Neutrophil (primary cell): Measurements from ENCODE around the gene TMPRSS15.

Experiments
- H3K27ac ChIP-seq: fragments of 200-600 bp; sonication (generic); 2 replicates; pipeline ENCODE4 v1.5.1; 2016; ENCODE audit warnings: mild to moderate bottlenecking, moderate library complexity
- H3K27me3 ChIP-seq: fragments of 200-600 bp; sonication (generic); 2 replicates; pipeline ENCODE4 v1.6.0; 2016; ENCODE audit warnings: mild to moderate bottlenecking
- H3K36me3 ChIP-seq: fragments of 200-600 bp; sonication (generic); 2 replicates; pipeline ENCODE4 v1.5.1; 2017
- H3K4me1 ChIP-seq, 2 experiments: fragments of 200-600 bp in 1 of 2; sonication (generic) in 1 of 2; 1 replicate in 1 of 2; 2 replicates in 1 of 2; pipeline versions ENCODE4 v1.5.1 to v1.6.1; 2013 to 2016; ENCODE audit warnings: low read depth in 1 of 2, low read length in 1 of 2, mild to moderate bottlenecking in 1 of 2, moderate library complexity in 1 of 2; ENCODE audit not compliant: control insufficient read depth in 1 of 2, insufficient read depth in 1 of 2
- H3K4me3 ChIP-seq, 2 experiments: fragments of 200-600 bp in 1 of 2; sonication (generic) in 1 of 2; 1 replicate in 1 of 2; 2 replicates in 1 of 2; pipeline ENCODE4 v1.5.1; 2013 to 2016; ENCODE audit warnings: low read depth in 1 of 2, low read length in 1 of 2, mild to moderate bottlenecking in 1 of 2, moderate library complexity in 1 of 2
- H3K9me3 ChIP-seq: fragments of 200-600 bp; sonication (generic); 2 replicates; pipeline ENCODE4 v1.5.1; 2016
- CTCF ChIP-seq: fragments of 200-600 bp; sonication (generic); IDR thresholded peaks from 2 replicates; pipeline ENCODE4 v1.5.1; 2016; ENCODE audit warnings: antibody characterized with exemption

Gene TMPRSS15

GRCh38 chr21:18349468-18349867 lies 54.1 kb downstream of the TMPRSS15 start:
- TF ChIP-seq CTCF: no peak
- Histone ChIP-seq H3K27me3 (no peaks in the 10 kb centered on the region), H3K27ac (no peak overlapping the region), H3K36me3 (no peaks in the 10 kb centered on the region), H3K4me1 (no peaks in the 10 kb centered on the region), H3K9me3 (no peaks in the 10 kb centered on the region), H3K4me3 (no peak overlapping the region)

GRCh38 chr21:18340387-18340942 lies 63.1 kb downstream of the TMPRSS15 start:
- Histone ChIP-seq H3K36me3 (no peaks in the 10 kb centered on the region), H3K4me3 (no peak overlapping the region), H3K9me3 (no peaks in the 10 kb centered on the region), H3K4me1 (no peaks in the 10 kb centered on the region), H3K27me3 (no peaks in the 10 kb centered on the region), H3K27ac (no peak overlapping the region)
- no peak for TF ChIP-seq CTCF

DNA sequence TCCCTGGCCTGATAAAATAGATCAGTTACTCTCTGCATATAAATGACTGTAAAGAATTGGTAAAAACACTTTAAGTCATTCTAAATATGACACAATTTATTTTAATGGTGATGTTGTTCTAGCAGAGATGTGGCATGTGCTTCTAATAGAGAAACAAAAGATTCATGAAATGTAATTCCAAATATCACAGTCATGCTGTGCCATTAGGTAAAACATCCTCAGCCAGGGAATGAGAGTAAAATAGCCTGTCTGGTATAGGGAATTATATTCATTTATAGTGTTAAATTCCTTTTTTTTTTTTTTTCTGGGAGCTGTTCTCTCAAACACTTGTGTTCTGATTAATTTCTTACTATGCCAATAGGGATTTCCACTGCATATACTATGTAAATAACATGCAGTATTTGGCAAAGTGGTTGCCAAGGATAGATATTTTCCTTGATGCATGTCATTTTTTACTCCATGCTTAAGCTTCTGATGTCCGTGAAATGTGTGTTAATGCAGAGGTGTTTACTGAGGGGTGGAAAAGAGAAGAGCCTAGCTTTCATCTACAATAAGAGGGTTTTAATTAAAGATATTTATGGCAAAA lies 67.8 kb downstream of the TMPRSS15 start:
- H3K27ac ChIP-seq: no peak overlapping the region
- TF ChIP-seq CTCF: no peak
- no peaks in the 10 kb centered on the region for H3K9me3 ChIP-seq
- H3K27me3 ChIP-seq: no peaks in the 10 kb centered on the region
- no peak overlapping the region for H3K4me3 ChIP-seq
- H3K36me3 ChIP-seq: no peaks in the 10 kb centered on the region
- no peaks in the 10 kb centered on the region for H3K4me1 ChIP-seq

- H3K9me3 ChIP-seq: no peaks in the 10 kb centered on the region
- no peaks in the 10 kb centered on the region for H3K36me3 ChIP-seq
- H3K27ac ChIP-seq: no peak overlapping the region
- no peaks in the 10 kb centered on the region for H3K4me1 ChIP-seq
- H3K27me3 ChIP-seq: no peaks in the 10 kb centered on the region
- H3K4me3 ChIP-seq: no peak overlapping the region
- no peak for TF ChIP-seq CTCF
Observed at GRCh38 chr21:18334066-18334465, 69.5 kb downstream of the TMPRSS15 start.

- no peak overlapping the region for H3K27ac ChIP-seq
- H3K9me3 ChIP-seq: no peaks in the 10 kb centered on the region
- H3K4me1 ChIP-seq: no peaks in the 10 kb centered on the region
- TF ChIP-seq CTCF: no peak
- no peak overlapping the region for H3K4me3 ChIP-seq
- H3K27me3 ChIP-seq: no peaks in the 10 kb centered on the region
- H3K36me3 ChIP-seq: no peaks in the 10 kb centered on the region
Observed at GRCh38 chr21:18318156-18318555, 85.4 kb downstream of the TMPRSS15 start.
